ENCODE results near the gene RGP1. TPM values are rescaled to one million over a fixed set of nuclear protein-coding genes. Genes with fewer than 3 reads are reported as not detected.

Gene RGP1
- total and polyA plus RNA-seq, 9 of the 15 experiments (the other 6 are each of a cell fraction or from before 2014, with no cell fraction given): 0.42 to 13.8 (median 6.7) TPM

DNA sequence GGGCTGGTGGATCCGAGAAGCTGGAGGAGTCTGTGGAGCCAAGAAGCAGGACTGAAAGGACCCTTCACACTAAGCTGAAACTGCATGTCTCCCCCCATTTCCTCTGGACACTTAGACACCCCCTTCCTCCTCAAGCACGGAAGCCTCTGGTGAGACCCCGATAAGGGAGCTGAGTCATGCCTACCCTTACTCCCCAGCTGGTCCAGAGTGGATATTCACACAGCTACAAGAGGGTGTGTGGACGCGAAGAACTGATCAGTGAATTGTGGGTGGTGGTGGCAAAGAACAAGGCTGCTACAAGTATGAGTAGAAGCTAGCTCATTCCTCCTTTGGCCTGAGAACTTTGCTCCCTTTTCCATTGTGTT lies 21.4 kb upstream of the RGP1 start (continued):
- TF ChIP-seq, protein P1, sequence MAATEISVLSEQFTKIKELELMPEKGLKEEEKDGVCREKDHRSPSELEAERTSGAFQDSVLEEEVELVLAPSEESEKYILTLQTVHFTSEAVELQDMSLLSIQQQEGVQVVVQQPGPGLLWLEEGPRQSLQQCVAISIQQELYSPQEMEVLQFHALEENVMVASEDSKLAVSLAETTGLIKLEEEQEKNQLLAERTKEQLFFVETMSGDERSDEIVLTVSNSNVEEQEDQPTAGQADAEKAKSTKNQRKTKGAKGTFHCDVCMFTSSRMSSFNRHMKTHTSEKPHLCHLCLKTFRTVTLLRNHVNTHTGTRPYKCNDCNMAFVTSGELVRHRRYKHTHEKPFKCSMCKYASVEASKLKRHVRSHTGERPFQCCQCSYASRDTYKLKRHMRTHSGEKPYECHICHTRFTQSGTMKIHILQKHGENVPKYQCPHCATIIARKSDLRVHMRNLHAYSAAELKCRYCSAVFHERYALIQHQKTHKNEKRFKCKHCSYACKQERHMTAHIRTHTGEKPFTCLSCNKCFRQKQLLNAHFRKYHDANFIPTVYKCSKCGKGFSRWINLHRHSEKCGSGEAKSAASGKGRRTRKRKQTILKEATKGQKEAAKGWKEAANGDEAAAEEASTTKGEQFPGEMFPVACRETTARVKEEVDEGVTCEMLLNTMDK (IDR thresholded peaks at IDR 0.05; ENCODE audit: borderline replicate concordance, insufficient read depth, low read depth, low read length, poor library complexity, severe bottlenecking): no peak
- TF ChIP-seq EGR1 (conservative IDR thresholded peaks at IDR 0.05): peak; percentile 10; the same call in 1 of the 2 replicates
- TF ChIP-seq PRDM10 (IDR thresholded peaks at IDR 0.05; ENCODE audit: partially characterized antibody): peak; percentile 49
- TF ChIP-seq, protein P2, sequence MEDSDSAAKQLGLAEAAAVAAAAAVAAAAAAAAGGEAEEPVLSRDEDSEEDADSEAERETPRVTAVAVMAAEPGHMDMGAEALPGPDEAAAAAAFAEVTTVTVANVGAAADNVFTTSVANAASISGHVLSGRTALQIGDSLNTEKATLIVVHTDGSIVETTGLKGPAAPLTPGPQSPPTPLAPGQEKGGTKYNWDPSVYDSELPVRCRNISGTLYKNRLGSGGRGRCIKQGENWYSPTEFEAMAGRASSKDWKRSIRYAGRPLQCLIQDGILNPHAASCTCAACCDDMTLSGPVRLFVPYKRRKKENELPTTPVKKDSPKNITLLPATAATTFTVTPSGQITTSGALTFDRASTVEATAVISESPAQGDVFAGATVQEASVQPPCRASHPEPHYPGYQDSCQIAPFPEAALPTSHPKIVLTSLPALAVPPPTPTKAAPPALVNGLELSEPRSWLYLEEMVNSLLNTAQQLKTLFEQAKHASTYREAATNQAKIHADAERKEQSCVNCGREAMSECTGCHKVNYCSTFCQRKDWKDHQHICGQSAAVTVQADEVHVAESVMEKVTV (CRISPR knock-in tag; IDR thresholded peaks at IDR 0.05): no peak
- TF ChIP-seq KAT2B (IDR thresholded peaks at IDR 0.05; ENCODE audit: low read depth, low read length): no peak
- peak; percentile 61; the same call in 1 of the 2 replicates for TF ChIP-seq DPF2 (IDR thresholded peaks at IDR 0.05)
- peak; percentile 26; the same call in 1 of the 2 replicates for TF ChIP-seq SPI1 (IDR thresholded peaks at IDR 0.05; ENCODE audit: borderline replicate concordance, low read depth, low read length)
- no peak for TF ChIP-seq KLF10 (CRISPR knock-in tag; IDR thresholded peaks at IDR 0.05)
- peak; percentile 38; the same call in 1 of the 2 replicates for TF ChIP-seq TAL1 (IDR thresholded peaks at IDR 0.05)
- TF ChIP-seq RBFOX2 (IDR thresholded peaks at IDR 0.05; ENCODE audit: low read depth, low read length): no peak
